Panc1 (cell line): ENCODE measurements around the gene SLC12A3. TPM values are rescaled to one million over a fixed set of nuclear protein-coding genes. Genes with fewer than 3 reads are reported as not detected.

Experiments used
- ATAC-seq: fragments of 200-7000 bp; cut with Tn5 transposase; 2 replicates; pipeline ENCODE4 v1.9.1; 2020; ENCODE audit warnings: mild to moderate bottlenecking, moderate library complexity
- BruUV-seq: library from RNA; stranded (reverse); fragments of 400-500 nt; replicated peaks from 2 replicates; lab custom pipeline; 2021; lab: Mats Ljungman, UMichigan
- CTCF ChIA-PET: fragments of 300-600 bp; sonication (Branson Sonifier 250); formaldehyde crosslinking; loops from one replicate; lab custom pipeline; 2022; ENCODE audit warnings: antibody characterized with exemption; lab: Charles Lee
- POLR2A ChIA-PET: fragments of 300-600 bp; sonication (Branson Sonifier 250); formaldehyde crosslinking; loops from one replicate; lab custom pipeline; 2022; ENCODE audit warnings: antibody characterized with exemption; lab: Charles Lee
- DNase-seq: peaks from one replicate; pipeline ENCODE4 v3.0.0-alpha.2; 2010; ENCODE audit warnings: low read depth, low spot score
- H3K27ac ChIP-seq: 2 replicates; pipeline ENCODE4 v1.5.1; 2011; ENCODE audit warnings: mild to moderate bottlenecking, low read length, inconsistent platforms
- H3K27me3 ChIP-seq: fragments of 200-500 bp; sonication (Bioruptor generic); 2 replicates; pipeline ENCODE4 v1.6.0; 2014; ENCODE audit warnings: low read length, inconsistent platforms; ENCODE audit not compliant: control insufficient read depth, insufficient read depth
- H3K36me3 ChIP-seq: fragments of 200-500 bp; sonication (Bioruptor generic); 2 replicates; pipeline ENCODE4 v1.5.1; 2014; ENCODE audit warnings: inconsistent platforms, mild to moderate bottlenecking, low read length, moderate library complexity; ENCODE audit not compliant: control insufficient read depth, insufficient read depth
- H3K4me1 ChIP-seq: 2 replicates; pipeline ENCODE4 v1.5.1; 2011; ENCODE audit warnings: inconsistent platforms, mild to moderate bottlenecking, low read length, moderate library complexity; ENCODE audit not compliant: control insufficient read depth, insufficient read depth
- H3K4me3 ChIP-seq, 2 experiments: 2 replicates each; pipeline ENCODE4 v1.5.1; 2011 to 2012; ENCODE audit warnings: low read depth in 2 of 2, low read length in 2 of 2, mild to moderate bottlenecking in 2 of 2, inconsistent platforms in 1 of 2, moderate library complexity in 1 of 2
- H3K9me3 ChIP-seq: fragments of 200-500 bp; sonication (Bioruptor generic); 2 replicates; pipeline ENCODE4 v1.5.1; 2014; ENCODE audit warnings: low read depth, mild to moderate bottlenecking, inconsistent platforms, low read length, moderate library complexity; ENCODE audit not compliant: control insufficient read depth, insufficient read depth
- POLR2AphosphoS5 ChIP-seq: IDR thresholded peaks from 2 replicates; pipeline ENCODE4 v1.6.1; 2012; ENCODE audit warnings: mild to moderate bottlenecking, low read depth, low read length, moderate library complexity
- REST ChIP-seq, 2 experiments: IDR thresholded peaks; 2 replicates each; pipeline ENCODE4 v1.6.1; 2011 to 2012; ENCODE audit warnings: low read depth in 2 of 2, control low read depth in 1 of 2, low read length in 1 of 2, mild to moderate bottlenecking in 1 of 2, moderate library complexity in 1 of 2; ENCODE audit not compliant: insufficient read depth in 1 of 2
- SIN3A ChIP-seq: IDR thresholded peaks from 2 replicates; pipeline ENCODE4 v1.6.1; 2012; ENCODE audit warnings: low read depth, mild to moderate bottlenecking, low read length, moderate library complexity, borderline replicate concordance; ENCODE audit not compliant: insufficient read depth
- TCF7L2 ChIP-seq: IDR thresholded peaks from 2 replicates; pipeline ENCODE4 v1.6.1; 2011; ENCODE audit warnings: mild to moderate bottlenecking, low read depth, low read length, inconsistent platforms
- in situ Hi-C: cut with HindIII; loops from 2 replicates; pipeline ENCODE4 v1.10.0; 2016; ENCODE audit warnings: low sequenced_read_pairs, low pct_unique_long_range_greater_than_20kb
- intact Hi-C: fragments of 100-400 bp; cut with micrococcal nuclease; formaldehyde crosslinking; loops from one replicate; pipeline ENCODE4 v1.10.0; 2022; ENCODE audit not compliant: unreplicated experiment
- total RNA-seq: library from RNA; stranded (reverse); gene quantifications from one replicate; pipeline ENCODE4 v1.2.1, GENCODE V29; 2021; ENCODE audit not compliant: unreplicated experiment
- TF ChIP-seq, protein P1 (sequence below): fragments of 450-650 bp; IDR thresholded peaks from 2 replicates; pipeline ENCODE4 v1.5.1; 2017; ENCODE audit warnings: mild to moderate bottlenecking

Gene SLC12A3
- total RNA-seq, 1 experiment from 2014 or later: 0.15 TPM

DNA sequence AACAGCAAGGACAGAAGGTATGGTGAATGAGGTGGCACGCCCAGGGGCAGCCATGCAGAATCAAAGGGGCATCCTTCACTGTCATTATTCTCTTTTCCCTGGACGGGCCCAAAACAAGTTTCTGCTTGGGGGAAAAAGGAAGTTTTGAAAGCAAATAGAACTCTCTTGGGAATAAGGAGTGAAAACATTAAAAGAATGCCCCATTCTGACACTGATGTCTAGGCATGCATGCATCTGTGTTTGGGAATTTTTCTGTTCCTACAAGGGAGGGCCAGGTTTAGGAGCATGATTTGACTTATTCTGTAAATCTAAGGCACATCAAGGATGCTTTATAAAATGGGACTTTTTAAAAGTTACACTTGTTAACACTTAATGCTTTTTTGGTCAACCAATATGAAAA is 34.3 kb upstream of the SLC12A3 start:
- no peak overlapping the region for H3K4me3 ChIP-seq
- DNase-seq: no peak
- peaks cover 7% of the 10 kb centered on the region for H3K36me3 ChIP-seq
- intact Hi-C loops: no loop called here
- no peak overlapping the region for H3K27ac ChIP-seq
- no peaks in the 10 kb centered on the region for H3K9me3 ChIP-seq
- no peaks in the 10 kb centered on the region for H3K4me1 ChIP-seq
- no peak for ATAC-seq
- no peaks in the 10 kb centered on the region for H3K27me3 ChIP-seq
- TF ChIP-seq REST (IDR thresholded peaks at IDR 0.05; ENCODE audit: insufficient read depth in 1 of 2, low read depth in 2 of 2, low read length in 1 of 2): no peak
- TF ChIP-seq POLR2AphosphoS5: no peak
- TF ChIP-seq, protein P1, sequence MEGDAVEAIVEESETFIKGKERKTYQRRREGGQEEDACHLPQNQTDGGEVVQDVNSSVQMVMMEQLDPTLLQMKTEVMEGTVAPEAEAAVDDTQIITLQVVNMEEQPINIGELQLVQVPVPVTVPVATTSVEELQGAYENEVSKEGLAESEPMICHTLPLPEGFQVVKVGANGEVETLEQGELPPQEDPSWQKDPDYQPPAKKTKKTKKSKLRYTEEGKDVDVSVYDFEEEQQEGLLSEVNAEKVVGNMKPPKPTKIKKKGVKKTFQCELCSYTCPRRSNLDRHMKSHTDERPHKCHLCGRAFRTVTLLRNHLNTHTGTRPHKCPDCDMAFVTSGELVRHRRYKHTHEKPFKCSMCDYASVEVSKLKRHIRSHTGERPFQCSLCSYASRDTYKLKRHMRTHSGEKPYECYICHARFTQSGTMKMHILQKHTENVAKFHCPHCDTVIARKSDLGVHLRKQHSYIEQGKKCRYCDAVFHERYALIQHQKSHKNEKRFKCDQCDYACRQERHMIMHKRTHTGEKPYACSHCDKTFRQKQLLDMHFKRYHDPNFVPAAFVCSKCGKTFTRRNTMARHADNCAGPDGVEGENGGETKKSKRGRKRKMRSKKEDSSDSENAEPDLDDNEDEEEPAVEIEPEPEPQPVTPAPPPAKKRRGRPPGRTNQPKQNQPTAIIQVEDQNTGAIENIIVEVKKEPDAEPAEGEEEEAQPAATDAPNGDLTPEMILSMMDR: no peak
- no peak for TF ChIP-seq SIN3A
- no peak for TF ChIP-seq TCF7L2
- no TSS peak for BruUV-seq
- POLR2A ChIA-PET: no interaction called here
- in situ Hi-C loops: no loop called here
- CTCF ChIA-PET: no interaction called here

GRCh38 chr16:56832768-56833167 is 32.2 kb upstream of the SLC12A3 start:
- no TSS peak for BruUV-seq
- no peaks in the 10 kb centered on the region for H3K4me1 ChIP-seq
- intact Hi-C loops (no loop called here), in situ Hi-C loops (no loop called here)
- H3K9me3 ChIP-seq: no peaks in the 10 kb centered on the region
- TF ChIP-seq, protein P1: no peak
- TF ChIP-seq REST (IDR thresholded peaks at IDR 0.05; ENCODE audit: insufficient read depth in 1 of 2, low read depth in 2 of 2, low read length in 1 of 2): no peak
- no peak for TF ChIP-seq POLR2AphosphoS5
- no peak for TF ChIP-seq TCF7L2
- TF ChIP-seq SIN3A: no peak
- no peak for ATAC-seq
- ChIA-PET CTCF (no interaction called here), POLR2A (no interaction called here)
- no peaks in the 10 kb centered on the region for H3K27me3 ChIP-seq
- H3K27ac ChIP-seq: no peak overlapping the region
- DNase-seq: no peak
- H3K4me3 ChIP-seq: no peak overlapping the region
- H3K36me3 ChIP-seq: peaks cover 7% of the 10 kb centered on the region
